Prostate gland (tissue), 2 donors: ENCODE results near the gene PIP4K2B.

Experiments
- CTCF ChIP-seq, 4 experiments: fragments of 200-600 bp in 2 of 4; fragments of 450-650 bp in 2 of 4; sonication (generic) in 2 of 4; IDR thresholded peaks; 1 replicate in 3 of 4; 2 replicates in 1 of 4; pipeline ENCODE4 v1.5.1; 2016 to 2019; ENCODE audit warnings: antibody characterized with exemption in 4 of 4, mild to moderate bottlenecking in 2 of 4, moderate library complexity in 2 of 4
- POLR2A ChIP-seq: fragments of 450-650 bp; IDR thresholded peaks from one replicate; pipeline ENCODE4 v1.6.1; 2016; ENCODE audit warnings: antibody characterized with exemption, mild to moderate bottlenecking

- TF ChIP-seq CTCF (IDR thresholded peaks at IDR 0.05), result no peak
- no peak for TF ChIP-seq POLR2A
Measured at GRCh38 chr17:38773258-38773657, 26.1 kb downstream of the PIP4K2B start.
